Measurements from ENCODE around the gene ARID5B. TPM values are rescaled to one million over a fixed set of nuclear protein-coding genes. Genes with fewer than 3 reads are reported as not detected.

The ARID5B gene
- total and polyA plus RNA-seq, 2 donors (not counting 1 experiment from before 2014, with no cell fraction given): 22.4 to 237 TPM

DNA sequence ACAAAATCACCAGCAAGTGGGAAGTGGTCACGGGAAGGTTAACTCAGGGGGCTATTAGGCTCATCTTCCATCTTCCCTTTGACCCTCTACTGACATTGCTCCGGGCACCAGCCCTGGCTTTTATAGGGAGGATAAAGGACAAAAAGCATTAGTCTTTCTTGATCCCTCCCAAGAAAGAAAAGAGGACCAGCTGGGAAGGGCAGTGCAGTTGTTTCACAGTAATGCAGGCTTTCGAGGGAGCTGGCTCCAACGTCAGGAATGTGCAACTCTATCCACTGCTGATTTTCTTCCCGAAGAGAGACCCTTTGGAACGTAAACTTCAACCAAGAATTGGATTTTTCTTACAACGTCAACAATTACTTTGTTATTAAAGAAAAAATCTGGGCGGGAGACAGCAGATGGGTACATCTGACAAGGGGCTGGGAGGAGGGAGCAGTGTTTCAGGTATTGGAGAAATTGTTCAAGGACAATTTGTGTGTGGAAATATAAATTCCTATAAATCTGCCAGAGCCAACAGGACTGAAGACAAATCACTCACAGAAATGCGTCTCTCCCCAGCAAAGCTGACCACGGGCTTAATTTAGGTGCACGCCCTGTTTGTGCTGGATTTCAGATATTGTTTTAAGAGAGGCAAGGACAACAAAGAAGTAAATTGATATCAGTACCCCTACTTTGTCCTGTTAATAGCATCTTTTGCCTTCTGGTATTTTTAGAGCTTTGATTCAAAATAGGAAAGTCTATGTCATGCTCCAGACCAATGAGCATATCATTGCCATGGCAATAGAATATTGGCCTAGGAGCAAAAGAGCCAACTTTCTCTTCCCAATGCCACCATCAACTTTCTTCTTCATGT is 23.4 kb upstream of the ARID5B start:
- no peaks in the 10 kb centered on the region for H4K20me1 ChIP-seq (ENCODE audit: control insufficient read depth, insufficient read depth, low read length, poor library complexity, severe bottlenecking)
- H3K36me3 ChIP-seq (replicated peaks in 1 of 2; ENCODE audit: control extremely low read depth in 1 of 2, control insufficient read depth in 1 of 2, extremely low read depth in 1 of 2, insufficient read depth in 2 of 2, low read length in 1 of 2): no peaks in the 10 kb centered on the region
- Mint-ChIP-seq H3K4me3 (no peak overlapping the region), H3K27me3 (no peaks in the 10 kb centered on the region), H3K4me1 (peaks cover 7% of the 10 kb centered on the region), H3K9me3 (ENCODE audit: insufficient read depth) (no peaks in the 10 kb centered on the region), H3K27ac (no peak overlapping the region)
- no peaks in the 10 kb centered on the region for H3K79me2 ChIP-seq (ENCODE audit: control insufficient read depth, insufficient read depth, low read length)
- no peak overlapping the region for H2AFZ ChIP-seq (ENCODE audit: insufficient read depth, low read depth, low read length, poor library complexity, severe bottlenecking)
- no peak overlapping the region for H3K4me2 ChIP-seq (replicated peaks; ENCODE audit: low read depth, low read length, poor library complexity, severe bottlenecking)
- peaks cover 0 to 1% of the 10 kb centered on the region in 2 donors for H3K4me1 ChIP-seq (ENCODE audit: control insufficient read depth in 2 of 2, insufficient read depth in 2 of 2, low read length in 2 of 2)
- TF ChIP-seq, protein P1, sequence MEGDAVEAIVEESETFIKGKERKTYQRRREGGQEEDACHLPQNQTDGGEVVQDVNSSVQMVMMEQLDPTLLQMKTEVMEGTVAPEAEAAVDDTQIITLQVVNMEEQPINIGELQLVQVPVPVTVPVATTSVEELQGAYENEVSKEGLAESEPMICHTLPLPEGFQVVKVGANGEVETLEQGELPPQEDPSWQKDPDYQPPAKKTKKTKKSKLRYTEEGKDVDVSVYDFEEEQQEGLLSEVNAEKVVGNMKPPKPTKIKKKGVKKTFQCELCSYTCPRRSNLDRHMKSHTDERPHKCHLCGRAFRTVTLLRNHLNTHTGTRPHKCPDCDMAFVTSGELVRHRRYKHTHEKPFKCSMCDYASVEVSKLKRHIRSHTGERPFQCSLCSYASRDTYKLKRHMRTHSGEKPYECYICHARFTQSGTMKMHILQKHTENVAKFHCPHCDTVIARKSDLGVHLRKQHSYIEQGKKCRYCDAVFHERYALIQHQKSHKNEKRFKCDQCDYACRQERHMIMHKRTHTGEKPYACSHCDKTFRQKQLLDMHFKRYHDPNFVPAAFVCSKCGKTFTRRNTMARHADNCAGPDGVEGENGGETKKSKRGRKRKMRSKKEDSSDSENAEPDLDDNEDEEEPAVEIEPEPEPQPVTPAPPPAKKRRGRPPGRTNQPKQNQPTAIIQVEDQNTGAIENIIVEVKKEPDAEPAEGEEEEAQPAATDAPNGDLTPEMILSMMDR (IDR thresholded peaks at IDR 0.05): no peak
- TF ChIP-seq EZH2 (IDR thresholded peaks at IDR 0.05; ENCODE audit: borderline replicate concordance, insufficient read depth, low read depth, low read length, poor library complexity, severe bottlenecking): no peak
- POLR2A ChIA-PET: no interaction called here
- no peaks in the 10 kb centered on the region for H3K27me3 ChIP-seq (replicated peaks in 1 of 4; ENCODE audit: control extremely low read depth in 1 of 4, control insufficient read depth in 3 of 4, insufficient read depth in 4 of 4, low read length in 3 of 4)
- ATAC-seq (ENCODE audit: low read depth): no peak
- intact Hi-C loops (cut with micrococcal nuclease): no loop called here
- no peak overlapping the region for H3K4me3 ChIP-seq (ENCODE audit: control extremely low read depth in 1 of 5, extremely low read depth in 1 of 5, insufficient read depth in 1 of 5, low read depth in 2 of 5, low read length in 4 of 5)
- no peak overlapping the region for H3K9ac ChIP-seq (ENCODE audit: low read length)
- 100% methylated on average over 4 of the region's 11 CpGs for WGBS (ENCODE audit: insufficient coverage)
- CTCF ChIA-PET: interaction anchor here (1.3 to 2.3 kb wide), 2 partner anchors 10 to 20 kb away, joined by 3 to 7 read pairs; no protein-coding TSS in a partner anchor
- DNase-seq: no peak
- H3K9me3 ChIP-seq (ENCODE audit: control extremely low read depth in 1 of 3, control insufficient read depth in 2 of 3, insufficient read depth in 1 of 3, low read length in 2 of 3): peaks cover 0 to 1% (median 0%) of the 10 kb centered on the region in 3 donors
- no peak overlapping the region for H3K27ac ChIP-seq (ENCODE audit: low read length in 2 of 2)

DNA sequence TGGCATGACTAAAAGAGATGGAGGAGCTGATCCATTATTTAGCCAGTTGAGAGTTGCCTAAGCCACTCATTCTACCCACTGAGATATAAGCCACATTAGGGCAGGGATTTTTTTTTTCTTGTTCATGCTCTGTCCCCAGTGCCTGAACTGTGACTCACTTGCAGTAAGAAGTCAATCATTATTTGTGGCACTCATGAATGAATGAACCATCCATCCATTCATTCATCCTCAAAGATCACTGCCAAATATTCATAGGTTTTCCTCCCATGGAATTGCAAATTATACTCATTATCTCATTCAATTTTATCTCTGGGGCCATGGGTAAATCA is 22.8 kb upstream of the ARID5B start:
- intact Hi-C loops (cut with micrococcal nuclease): no loop called here
- Histone ChIP-seq H3K27ac (ENCODE audit: low read length in 2 of 2) (no peak overlapping the region), H3K9ac (ENCODE audit: low read length) (no peak overlapping the region), H3K79me2 (ENCODE audit: control insufficient read depth, insufficient read depth, low read length) (no peaks in the 10 kb centered on the region), H3K4me3 (ENCODE audit: control extremely low read depth in 1 of 5, extremely low read depth in 1 of 5, insufficient read depth in 1 of 5, low read depth in 2 of 5, low read length in 4 of 5) (no peak overlapping the region), H2AFZ (ENCODE audit: insufficient read depth, low read depth, low read length, poor library complexity, severe bottlenecking) (no peak overlapping the region), H3K27me3 (replicated peaks in 1 of 4; ENCODE audit: control extremely low read depth in 1 of 4, control insufficient read depth in 3 of 4, insufficient read depth in 4 of 4, low read length in 3 of 4) (no peaks in the 10 kb centered on the region), H3K4me2 (replicated peaks; ENCODE audit: low read depth, low read length, poor library complexity, severe bottlenecking) (no peak overlapping the region), H3K4me1 (ENCODE audit: control insufficient read depth in 2 of 2, insufficient read depth in 2 of 2, low read length in 2 of 2) (peaks cover 6 to 7% of the 10 kb centered on the region in 2 donors), H3K9me3 (ENCODE audit: control extremely low read depth in 1 of 3, control insufficient read depth in 2 of 3, insufficient read depth in 1 of 3, low read length in 2 of 3) (peaks cover 0 to 1% (median 0%) of the 10 kb centered on the region in 3 donors), H3K36me3 (replicated peaks in 1 of 2; ENCODE audit: control extremely low read depth in 1 of 2, control insufficient read depth in 1 of 2, extremely low read depth in 1 of 2, insufficient read depth in 2 of 2, low read length in 1 of 2) (no peaks in the 10 kb centered on the region), H4K20me1 (ENCODE audit: control insufficient read depth, insufficient read depth, low read length, poor library complexity, severe bottlenecking) (no peaks in the 10 kb centered on the region)
- ChIA-PET CTCF (interaction anchor here (2.3 kb wide), 1 partner anchor 10 kb away, joined by 7 read pairs; no protein-coding TSS in a partner anchor), POLR2A (no interaction called here)
- no peak overlapping the region for H3K27ac Mint-ChIP-seq
- TF ChIP-seq, protein P1 (IDR thresholded peaks at IDR 0.05): no peak
- TF ChIP-seq EZH2 (IDR thresholded peaks at IDR 0.05; ENCODE audit: borderline replicate concordance, insufficient read depth, low read depth, low read length, poor library complexity, severe bottlenecking): no peak
- peaks cover 2% of the 10 kb centered on the region for H3K9me3 Mint-ChIP-seq (ENCODE audit: insufficient read depth)
- peaks cover 13% of the 10 kb centered on the region for H3K4me1 Mint-ChIP-seq
- no peak for ATAC-seq (ENCODE audit: low read depth)
- H3K4me3 Mint-ChIP-seq: no peak overlapping the region
- no peak for DNase-seq
- H3K27me3 Mint-ChIP-seq: no peaks in the 10 kb centered on the region

All from B cell (primary cell).